Measurements from ENCODE around the gene SETD7.
A peak's percentile ranks its signal among the peaks of the same experiment; 100 is the strongest.
"Not testable (repeated sequence)": the region's sequence is repeated elsewhere in the genome, so short reads cannot be mapped to it uniquely, and the experiment has no call there.

The SETD7 gene

GRCh38 chr4:139454111-139455045, 101.6 kb downstream of the SETD7 start, which contains the start of gene RAB33B:
TSS of gene RAB33B (plus strand) at chr4:139454121. CDS start at chr4:139454196, 75 bp downstream.
- in situ Hi-C loops (cut with HindIII; ENCODE audit: low pct_ligation_motif_present, low pct_unique_long_range_greater_than_20kb, low sequenced_read_pairs): no loop called here

GRCh38 chr4:139453371-139454110, 102.5 kb downstream of the SETD7 start:
- in situ Hi-C loops (cut with HindIII; ENCODE audit: low pct_ligation_motif_present, low pct_unique_long_range_greater_than_20kb, low sequenced_read_pairs): no loop called here
- peak; percentile 95 for DNase-seq

More at GRCh38 chr4:139454111-139455045, 101.6 kb downstream of the SETD7 start, which contains the start of gene RAB33B:
- DNase-seq: peak; percentile 35

GRCh38 chr4:139453041-139453370, 103.0 kb downstream of the SETD7 start:
- peak; percentile 79 for DNase-seq
- in situ Hi-C loops (cut with HindIII; ENCODE audit: low pct_ligation_motif_present, low pct_unique_long_range_greater_than_20kb, low sequenced_read_pairs): no loop called here

- DNase-seq: no peak
- in situ Hi-C loops (cut with HindIII; ENCODE audit: low pct_ligation_motif_present, low pct_unique_long_range_greater_than_20kb, low sequenced_read_pairs): no loop called here
These were observed 104.0 kb downstream of the SETD7 start for GRCh38 chr4:139451997-139452396.

DNA sequence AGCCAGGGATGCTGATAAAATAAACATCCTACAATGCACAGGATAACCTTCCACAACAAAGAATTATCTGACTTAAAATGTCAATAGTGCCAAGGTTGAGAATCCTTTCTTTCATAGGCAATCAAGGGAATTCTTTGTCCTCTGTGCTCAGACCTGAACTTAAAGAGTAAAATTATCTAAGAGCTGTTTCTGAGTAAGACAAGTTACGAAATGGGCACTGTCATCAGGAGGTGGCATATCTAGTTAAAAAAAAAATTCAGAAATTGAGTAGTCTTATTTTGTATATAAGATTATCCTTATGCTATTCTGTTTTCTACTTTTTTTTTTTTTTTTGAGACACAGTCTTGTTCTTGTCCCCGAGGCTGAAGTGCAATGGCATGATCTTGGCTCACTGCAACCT, 105.4 kb downstream of the SETD7 start:
- in situ Hi-C loops (cut with HindIII; ENCODE audit: low pct_ligation_motif_present, low pct_unique_long_range_greater_than_20kb, low sequenced_read_pairs): no loop called here
- no peak for DNase-seq

GRCh38 chr4:139447078-139447477, 108.9 kb downstream of the SETD7 start:
- in situ Hi-C loops (cut with HindIII; ENCODE audit: low pct_ligation_motif_present, low pct_unique_long_range_greater_than_20kb, low sequenced_read_pairs); DNase-seq: not testable (repeated sequence)

Measured in ACHN (cell line).